Duodenal mucosa (tissue), 2 donors: ENCODE results near the gene MRTFB.
"Not testable (repeated sequence)": the region's sequence is repeated elsewhere in the genome, so short reads cannot be mapped to it uniquely, and the experiment has no call there.

ENCODE experiments used
- H3K27ac ChIP-seq: one replicate; pipeline ENCODE4 v1.7.0; 2013; ENCODE audit warnings: low read depth, low read length
- H3K27me3 ChIP-seq, 2 donors: one replicate each; pipeline ENCODE4 v1.7.0; 2013; ENCODE audit warnings: low read length in 2 of 2, control low read depth in 1 of 2; ENCODE audit not compliant: insufficient read depth in 2 of 2, control insufficient read depth in 1 of 2
- H3K36me3 ChIP-seq, 2 donors: one replicate each; pipeline ENCODE4 v1.7.0; 2013; ENCODE audit warnings: low read length in 2 of 2, control low read depth in 1 of 2; ENCODE audit not compliant: insufficient read depth in 2 of 2, control insufficient read depth in 1 of 2
- H3K4me1 ChIP-seq, 2 donors: one replicate each; pipeline ENCODE4 v1.7.0; 2013; ENCODE audit warnings: low read length in 2 of 2, control low read depth in 1 of 2; ENCODE audit not compliant: insufficient read depth in 2 of 2, control insufficient read depth in 1 of 2
- H3K4me3 ChIP-seq, 2 donors: one replicate each; pipeline ENCODE4 v1.7.0; 2013; ENCODE audit warnings: low read length in 2 of 2, low read depth in 1 of 2
- H3K9ac ChIP-seq, 2 donors: one replicate each; pipeline ENCODE4 v1.7.0; 2013; ENCODE audit warnings: low read length in 2 of 2, low read depth in 1 of 2
- H3K9me3 ChIP-seq, 2 donors: one replicate each; pipeline ENCODE4 v1.7.0; 2013; ENCODE audit warnings: low read length in 2 of 2, control low read depth in 1 of 2; ENCODE audit not compliant: control insufficient read depth in 1 of 2

The MRTFB gene

DNA sequence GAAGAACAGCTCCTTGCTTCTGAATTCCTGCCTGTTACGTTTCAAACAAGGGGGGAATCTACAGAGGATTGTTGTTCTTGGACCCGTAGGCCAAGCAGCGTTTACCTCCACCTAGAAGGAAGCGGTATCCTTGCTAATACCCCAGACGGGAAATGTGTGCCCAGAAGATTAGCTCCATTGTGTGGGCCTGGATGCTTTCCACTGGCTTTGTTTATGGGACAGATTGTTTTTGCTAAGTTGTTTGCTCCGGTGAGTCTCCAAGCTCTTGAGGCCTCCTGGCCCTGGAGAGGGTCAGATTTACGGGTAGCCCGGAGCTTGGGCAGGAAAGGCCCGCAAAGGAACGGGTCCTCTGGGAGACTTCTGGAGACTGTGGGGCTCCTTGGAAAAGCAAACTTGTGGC lies 28.4 kb upstream of the MRTFB start:
- Histone ChIP-seq H3K9me3 (peaks cover 0 to 5% of the 10 kb centered on the region in 2 donors), H3K4me1 (no peaks in the 10 kb centered on the region), H3K36me3 (no peaks in the 10 kb centered on the region), H3K9ac (no peak overlapping the region), H3K4me3 (no peak overlapping the region), H3K27ac (no peak overlapping the region), H3K27me3 (no peaks in the 10 kb centered on the region)

DNA sequence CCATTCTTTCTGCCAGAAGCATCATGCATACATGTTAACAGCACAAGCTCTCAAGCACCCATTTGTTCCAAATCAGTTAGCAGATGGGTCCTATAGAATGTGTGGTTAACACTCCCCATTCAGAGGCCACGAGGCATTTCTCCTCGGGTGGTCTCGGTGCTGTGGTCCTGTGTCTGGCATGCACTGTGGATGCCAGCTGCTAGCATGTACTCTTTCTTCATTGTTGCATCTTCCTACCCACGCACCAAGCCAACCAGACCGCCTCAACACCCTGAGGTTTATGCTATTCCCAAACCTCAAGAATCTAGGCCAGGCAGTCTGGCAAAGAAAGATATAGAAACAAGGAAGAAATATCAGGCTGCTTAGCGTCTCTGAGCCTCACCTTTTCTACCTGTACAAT lies 27.8 kb upstream of the MRTFB start:
- H3K4me3 ChIP-seq, result no peak overlapping the region
- no peaks in the 10 kb centered on the region for H3K4me1 ChIP-seq
- H3K27ac ChIP-seq, result no peak overlapping the region
- no peaks in the 10 kb centered on the region for H3K36me3 ChIP-seq
- no peak overlapping the region for H3K9ac ChIP-seq
- no peaks in the 10 kb centered on the region for H3K27me3 ChIP-seq
- peaks cover 0 to 5% of the 10 kb centered on the region in 2 donors for H3K9me3 ChIP-seq

- Histone ChIP-seq H3K27me3 (no peaks in the 10 kb centered on the region), H3K36me3 (no peaks in the 10 kb centered on the region), H3K27ac (no peak overlapping the region), H3K9me3 (peaks cover 0 to 5% of the 10 kb centered on the region in 2 donors), H3K9ac (no peak overlapping the region), H3K4me1 (no peaks in the 10 kb centered on the region), H3K4me3 (no peak overlapping the region)
Measured at GRCh38 chr16:14043793-14044192, 27.3 kb upstream of the MRTFB start.

GRCh38 chr16:14047121-14047859 lies 23.8 kb upstream of the MRTFB start:
- not testable (repeated sequence) for H3K36me3 ChIP-seq, H3K9ac ChIP-seq, H3K4me1 ChIP-seq, H3K4me3 ChIP-seq, H3K27ac ChIP-seq, H3K9me3 ChIP-seq, H3K27me3 ChIP-seq

DNA sequence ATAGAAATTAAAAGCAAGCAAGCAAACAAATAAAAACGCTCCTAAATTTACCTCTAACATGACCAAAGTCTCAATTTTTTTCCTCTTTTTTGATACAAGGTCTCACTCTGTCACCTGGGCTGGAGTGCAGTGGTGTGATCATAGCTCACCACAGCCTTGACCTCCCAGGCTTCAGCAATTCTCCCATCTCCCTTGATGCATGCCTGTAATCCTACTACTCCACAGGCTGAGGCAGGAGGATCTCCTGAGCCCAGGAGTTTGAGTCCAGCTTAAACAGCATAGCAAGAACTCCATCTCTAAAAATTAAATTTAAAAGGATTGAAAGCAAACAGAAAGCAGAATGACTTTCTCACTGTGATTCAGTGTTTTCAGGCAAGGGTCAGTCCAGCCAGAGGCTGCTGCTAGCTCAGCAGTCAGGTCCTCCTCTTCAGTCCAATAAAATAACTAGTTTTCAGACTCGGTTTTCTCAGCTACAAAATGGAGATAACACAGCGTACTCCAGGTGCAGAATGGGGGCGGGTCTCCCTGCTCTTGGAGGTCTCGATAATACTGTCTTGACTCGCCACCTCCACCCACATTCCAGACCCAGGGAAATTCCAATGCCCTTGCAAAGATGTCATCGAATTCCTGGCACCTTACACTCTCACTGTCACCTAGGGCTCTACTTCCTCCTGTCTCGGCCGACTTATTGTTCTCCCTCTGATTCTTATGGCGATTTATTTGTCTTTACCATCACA lies 20.7 kb upstream of the MRTFB start:
- no peaks in the 10 kb centered on the region for H3K27me3 ChIP-seq
- H3K27ac ChIP-seq, result no peak overlapping the region
- H3K9ac ChIP-seq, result no peak overlapping the region
- no peaks in the 10 kb centered on the region for H3K9me3 ChIP-seq
- no peak overlapping the region for H3K4me3 ChIP-seq
- H3K4me1 ChIP-seq, result peaks cover 0 to 5% of the 10 kb centered on the region in 2 donors
- no peaks in the 10 kb centered on the region for H3K36me3 ChIP-seq

DNA sequence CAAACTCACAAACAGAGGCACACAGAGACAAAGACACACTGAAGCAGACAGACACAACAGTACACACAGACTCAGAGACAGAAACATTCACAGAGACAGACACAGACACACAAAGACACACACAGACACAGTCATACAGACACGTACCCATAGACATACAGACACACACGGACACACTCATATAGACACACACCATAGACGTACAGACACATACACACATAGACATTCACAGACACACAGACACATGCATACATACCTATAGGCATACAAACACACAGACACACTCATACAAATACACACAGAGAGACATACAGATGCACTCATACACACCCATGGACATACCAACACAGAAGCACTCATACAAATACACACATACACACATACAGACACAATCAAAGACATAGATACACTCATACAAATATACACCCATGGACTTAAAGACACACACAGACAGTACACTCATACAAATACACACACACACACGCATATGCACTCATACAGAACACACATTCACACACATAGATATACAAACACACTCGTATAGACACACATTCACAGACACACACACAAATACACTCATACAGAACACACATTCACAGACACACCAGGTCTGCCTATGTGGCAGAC lies 19.9 kb upstream of the MRTFB start:
- H3K9ac ChIP-seq, result no peak overlapping the region
- H3K27me3 ChIP-seq, result no peaks in the 10 kb centered on the region
- peaks cover 0 to 5% of the 10 kb centered on the region in 2 donors for H3K4me1 ChIP-seq
- H3K4me3 ChIP-seq, result no peak overlapping the region
- H3K36me3 ChIP-seq, result no peaks in the 10 kb centered on the region
- no peak overlapping the region for H3K27ac ChIP-seq
- no peaks in the 10 kb centered on the region for H3K9me3 ChIP-seq

GRCh38 chr16:14056970-14057369 lies 14.1 kb upstream of the MRTFB start:
- H3K27ac ChIP-seq, result no peak overlapping the region
- no peak overlapping the region for H3K4me3 ChIP-seq
- no peaks in the 10 kb centered on the region for H3K36me3 ChIP-seq
- no peak overlapping the region for H3K9ac ChIP-seq
- no peaks in the 10 kb centered on the region for H3K4me1 ChIP-seq
- H3K27me3 ChIP-seq, result no peaks in the 10 kb centered on the region
- no peaks in the 10 kb centered on the region for H3K9me3 ChIP-seq

GRCh38 chr16:14057878-14058382 lies 13.2 kb upstream of the MRTFB start:
- Histone ChIP-seq H3K9ac (no peak overlapping the region), H3K36me3 (no peaks in the 10 kb centered on the region), H3K4me1 (no peaks in the 10 kb centered on the region), H3K9me3 (no peaks in the 10 kb centered on the region), H3K27ac (no peak overlapping the region), H3K4me3 (no peak overlapping the region), H3K27me3 (no peaks in the 10 kb centered on the region)

GRCh38 chr16:14061732-14062259 lies 9.3 kb upstream of the MRTFB start:
- H3K9ac ChIP-seq, result no peak overlapping the region
- H3K27ac ChIP-seq, result no peak overlapping the region
- no peaks in the 10 kb centered on the region for H3K4me1 ChIP-seq
- H3K4me3 ChIP-seq, result no peak overlapping the region
- no peaks in the 10 kb centered on the region for H3K27me3 ChIP-seq
- no peaks in the 10 kb centered on the region for H3K9me3 ChIP-seq
- no peaks in the 10 kb centered on the region for H3K36me3 ChIP-seq

GRCh38 chr16:14062261-14062660 lies 8.9 kb upstream of the MRTFB start:
- no peak overlapping the region for H3K27ac ChIP-seq
- no peak overlapping the region for H3K4me3 ChIP-seq
- no peaks in the 10 kb centered on the region for H3K27me3 ChIP-seq
- H3K9me3 ChIP-seq, result no peaks in the 10 kb centered on the region
- no peak overlapping the region for H3K9ac ChIP-seq
- H3K36me3 ChIP-seq, result no peaks in the 10 kb centered on the region
- H3K4me1 ChIP-seq, result no peaks in the 10 kb centered on the region
